ENCODE measurements around the gene BPIFA2. TPM values are rescaled to one million over a fixed set of nuclear protein-coding genes. Genes with fewer than 3 reads are reported as not detected.

BPIFA2 gene
- not detected in 2 replicates for total RNA-seq (2013; cell fraction: nucleolus; rRNA removed)
- total RNA-seq (2014; rRNA removed) = not detected in 2 replicates
- total RNA-seq (2014; rRNA removed; fragmentation: Illumina TruSeq; extraction: Trizol) = not detected in 2 replicates
- total RNA-seq (2021) = not detected in 2 replicates
- polyA plus RNA-seq (2011; ENCODE audit: low read depth) = not detected
- not detected in 2 replicates for polyA plus RNA-seq (2011; rRNA removed)
- not detected in 2 replicates for polyA plus RNA-seq (2011; cell fraction: cytosol; rRNA removed)
- polyA plus RNA-seq (2011; cell fraction: nucleus; rRNA removed) = not detected in 2 replicates
- polyA plus RNA-seq (2012) = not detected in 2 replicates
- not detected in 2 replicates for polyA plus RNA-seq (2014; fragmentation: Illumina TruSeq; extraction: Trizol)
- polyA plus RNA-seq (2014; fragmentation: Nextera tagmentation; extraction: Ambion mirVana) = not detected
- polyA plus RNA-seq (2014; rRNA removed) = not detected in 2 replicates
- not detected for polyA plus RNA-seq (2016; fragmentation: Nextera tagmentation; extraction: Ambion mirVana)
- polyA minus RNA-seq (2011; rRNA and poly(A)+ RNA removed) = not detected in 2 replicates
- not detected in 2 replicates for polyA minus RNA-seq (2011; cell fraction: cytosol; rRNA and poly(A)+ RNA removed)
- not detected in 2 replicates for polyA minus RNA-seq (2011; cell fraction: nucleus; rRNA and poly(A)+ RNA removed)
- not detected for Bru-seq, nascent RNA
- BruChase-seq, experiment 1, labeled RNA remaining after a 6-hour chase = not detected
- BruChase-seq, experiment 2, labeled RNA remaining after a 2-hour chase = percentile 2 among the genes with signal in this experiment
- long read RNA-seq, experiment 1 = 0 reads
- long read RNA-seq, experiment 2 = 0 reads

DNA sequence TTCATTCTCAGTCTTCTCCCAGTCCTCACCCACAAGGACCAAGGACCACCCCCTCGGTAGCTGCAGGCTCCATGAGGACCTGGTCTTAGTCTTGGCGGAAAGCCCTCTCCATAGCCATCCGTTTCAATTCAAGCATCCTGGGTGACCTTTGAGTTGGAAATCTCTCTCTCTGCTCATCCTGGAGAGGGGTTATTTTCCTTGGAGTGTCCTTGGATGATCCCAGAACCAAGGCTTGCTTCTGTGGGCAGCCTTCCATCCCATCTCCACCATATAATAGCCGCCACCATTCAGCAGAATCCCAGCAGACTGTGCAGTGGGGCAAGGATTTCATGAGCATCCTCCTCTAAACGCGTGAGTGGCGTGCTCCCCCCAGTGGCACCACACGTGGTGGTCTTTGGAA is at the start of gene BPIFA2:
TSS of gene BPIFA2 (plus strand) at position 301 of the 400 bp plus-strand sequence. CDS start 987 bp downstream, outside the sequence.
- no peak within 1 kb of the TSS for H3K9ac ChIP-seq (ENCODE audit: control insufficient read depth, insufficient read depth, low read length)
- ChIA-PET CTCF (no interaction called here), RAD21 (ENCODE audit: unreplicated experiment) (no interaction called here), SMC1A (ENCODE audit: uncharacterized antibody, unreplicated experiment) (no interaction called here), POLR2A (no interaction called here)
- no TSS peak for BruUV-seq (replicated peaks)
- H3K79me2 ChIP-seq (ENCODE audit: control insufficient read depth, insufficient read depth, low read length) = no peaks in the 10 kb centered on the region
- H3K27ac ChIP-seq (ENCODE audit: control insufficient read depth, insufficient read depth) = no peak within 1 kb of the TSS
- H4K20me1 ChIP-seq (ENCODE audit: control insufficient read depth, insufficient read depth) = no peaks in the 10 kb centered on the region
- FAIRE-seq (no peak), DNase-seq (ENCODE audit: low read depth, low spot score) (no peak), ATAC-seq (no peak)
- intact Hi-C loops (cut with micrococcal nuclease; ENCODE audit: unreplicated experiment) = no loop called here
- TF ChIP-seq, protein P1, sequence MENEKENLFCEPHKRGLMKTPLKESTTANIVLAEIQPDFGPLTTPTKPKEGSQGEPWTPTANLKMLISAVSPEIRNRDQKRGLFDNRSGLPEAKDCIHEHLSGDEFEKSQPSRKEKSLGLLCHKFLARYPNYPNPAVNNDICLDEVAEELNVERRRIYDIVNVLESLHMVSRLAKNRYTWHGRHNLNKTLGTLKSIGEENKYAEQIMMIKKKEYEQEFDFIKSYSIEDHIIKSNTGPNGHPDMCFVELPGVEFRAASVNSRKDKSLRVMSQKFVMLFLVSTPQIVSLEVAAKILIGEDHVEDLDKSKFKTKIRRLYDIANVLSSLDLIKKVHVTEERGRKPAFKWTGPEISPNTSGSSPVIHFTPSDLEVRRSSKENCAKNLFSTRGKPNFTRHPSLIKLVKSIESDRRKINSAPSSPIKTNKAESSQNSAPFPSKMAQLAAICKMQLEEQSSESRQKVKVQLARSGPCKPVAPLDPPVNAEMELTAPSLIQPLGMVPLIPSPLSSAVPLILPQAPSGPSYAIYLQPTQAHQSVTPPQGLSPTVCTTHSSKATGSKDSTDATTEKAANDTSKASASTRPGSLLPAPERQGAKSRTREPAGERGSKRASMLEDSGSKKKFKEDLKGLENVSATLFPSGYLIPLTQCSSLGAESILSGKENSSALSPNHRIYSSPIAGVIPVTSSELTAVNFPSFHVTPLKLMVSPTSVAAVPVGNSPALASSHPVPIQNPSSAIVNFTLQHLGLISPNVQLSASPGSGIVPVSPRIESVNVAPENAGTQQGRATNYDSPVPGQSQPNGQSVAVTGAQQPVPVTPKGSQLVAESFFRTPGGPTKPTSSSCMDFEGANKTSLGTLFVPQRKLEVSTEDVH (IDR thresholded peaks at IDR 0.05; ENCODE audit: low read depth, partially characterized antibody) = no peak
- TF ChIP-seq, protein P2, sequence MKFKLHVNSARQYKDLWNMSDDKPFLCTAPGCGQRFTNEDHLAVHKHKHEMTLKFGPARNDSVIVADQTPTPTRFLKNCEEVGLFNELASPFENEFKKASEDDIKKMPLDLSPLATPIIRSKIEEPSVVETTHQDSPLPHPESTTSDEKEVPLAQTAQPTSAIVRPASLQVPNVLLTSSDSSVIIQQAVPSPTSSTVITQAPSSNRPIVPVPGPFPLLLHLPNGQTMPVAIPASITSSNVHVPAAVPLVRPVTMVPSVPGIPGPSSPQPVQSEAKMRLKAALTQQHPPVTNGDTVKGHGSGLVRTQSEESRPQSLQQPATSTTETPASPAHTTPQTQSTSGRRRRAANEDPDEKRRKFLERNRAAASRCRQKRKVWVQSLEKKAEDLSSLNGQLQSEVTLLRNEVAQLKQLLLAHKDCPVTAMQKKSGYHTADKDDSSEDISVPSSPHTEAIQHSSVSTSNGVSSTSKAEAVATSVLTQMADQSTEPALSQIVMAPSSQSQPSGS (IDR thresholded peaks at IDR 0.05; ENCODE audit: low read length) = no peak
- no peak for TF ChIP-seq ZNF217 (IDR thresholded peaks at IDR 0.05)
- no peaks in the 10 kb centered on the region for H3K4me1 ChIP-seq (ENCODE audit: control insufficient read depth, insufficient read depth, low read length)
- H3K9me3 ChIP-seq (replicated peaks; ENCODE audit: control insufficient read depth, insufficient read depth, low read length) = peaks cover 5% of the 10 kb centered on the region; the same call in 2 of the 3 replicates
- no peaks in the 10 kb centered on the region for H3K27me3 ChIP-seq (replicated peaks in 1 of 2; ENCODE audit: control insufficient read depth in 2 of 2, insufficient read depth in 2 of 2, low read length in 1 of 2)
- no peaks in the 10 kb centered on the region for H3K36me3 ChIP-seq (ENCODE audit: control insufficient read depth in 2 of 2, insufficient read depth in 2 of 2, low read length in 1 of 2)
- WGBS (ENCODE audit: insufficient coverage, insufficient replicate concordance, low lambda C conversion rate, missing lambda C conversion rate) = 33% methylated on average over 8 of the region's 8 CpGs
- H3K4me3 ChIP-seq = no peak within 1 kb of the TSS
- no peak within 1 kb of the TSS for H2AFZ ChIP-seq (ENCODE audit: control insufficient read depth, low read depth, low read length)
- no peak within 1 kb of the TSS for H3K4me2 ChIP-seq (ENCODE audit: control insufficient read depth, insufficient read depth)
- in situ Hi-C loops (cut with MboI) = no loop called here
